A673 (cell line): ENCODE results near the gene TRPC1.

Experiments used
- EZH2 ChIP-seq: fragments of 200-600 bp; sonication (generic); IDR thresholded peaks from 2 replicates; pipeline ENCODE4 v1.6.1; 2017; ENCODE audit warnings: borderline replicate concordance, low read depth, mild to moderate bottlenecking, mixed read lengths, antibody characterized with exemption, low read length; ENCODE audit not compliant: poor library complexity, severe bottlenecking
- TF ChIP-seq, protein P1 (sequence below): fragments of 300-800, 200-600 bp; sonication (generic); conservative IDR thresholded peaks from 2 replicates; pipeline ENCODE4 v1.5.1; 2017; ENCODE audit warnings: low read depth, mild to moderate bottlenecking, antibody characterized with exemption, low read length, moderate library complexity, mixed read lengths

- TF ChIP-seq, protein P1, sequence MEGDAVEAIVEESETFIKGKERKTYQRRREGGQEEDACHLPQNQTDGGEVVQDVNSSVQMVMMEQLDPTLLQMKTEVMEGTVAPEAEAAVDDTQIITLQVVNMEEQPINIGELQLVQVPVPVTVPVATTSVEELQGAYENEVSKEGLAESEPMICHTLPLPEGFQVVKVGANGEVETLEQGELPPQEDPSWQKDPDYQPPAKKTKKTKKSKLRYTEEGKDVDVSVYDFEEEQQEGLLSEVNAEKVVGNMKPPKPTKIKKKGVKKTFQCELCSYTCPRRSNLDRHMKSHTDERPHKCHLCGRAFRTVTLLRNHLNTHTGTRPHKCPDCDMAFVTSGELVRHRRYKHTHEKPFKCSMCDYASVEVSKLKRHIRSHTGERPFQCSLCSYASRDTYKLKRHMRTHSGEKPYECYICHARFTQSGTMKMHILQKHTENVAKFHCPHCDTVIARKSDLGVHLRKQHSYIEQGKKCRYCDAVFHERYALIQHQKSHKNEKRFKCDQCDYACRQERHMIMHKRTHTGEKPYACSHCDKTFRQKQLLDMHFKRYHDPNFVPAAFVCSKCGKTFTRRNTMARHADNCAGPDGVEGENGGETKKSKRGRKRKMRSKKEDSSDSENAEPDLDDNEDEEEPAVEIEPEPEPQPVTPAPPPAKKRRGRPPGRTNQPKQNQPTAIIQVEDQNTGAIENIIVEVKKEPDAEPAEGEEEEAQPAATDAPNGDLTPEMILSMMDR, result no peak
- TF ChIP-seq EZH2, result no peak
These were observed at the start of gene TRPC1 for GRCh38 chr3:142723968-142724681.
